HepG2 (cell line): ENCODE data around the gene MPIG6B. TPM values are rescaled to one million over a fixed set of nuclear protein-coding genes. Genes with fewer than 3 reads are reported as not detected.

ENCODE experiments used
- ELF3 ChIP-seq: IDR thresholded peaks from 2 replicates; pipeline ENCODE4 v1.6.1; 2016; ENCODE audit warnings: missing genetic modification reagents, missing compliant biosample characterization
- EP300 ChIP-seq, 3 experiments: sonication (generic) in 1 of 3; formaldehyde crosslinking in 1 of 3; IDR thresholded peaks; 2 replicates each; pipeline versions ENCODE4 v1.5.1 to v1.6.1; 2011 to 2020; ENCODE audit warnings: low read depth in 2 of 3, low read length in 2 of 3, borderline replicate concordance in 1 of 3, improper control_type of control experiment in 1 of 3, mild to moderate bottlenecking in 1 of 3, missing genetic modification reagents in 1 of 3, moderate library complexity in 1 of 3
- FOXK2 ChIP-seq: fragments of 450-650 bp; IDR thresholded peaks from 2 replicates; pipeline ENCODE4 v1.6.1; 2016
- HMGA1 ChIP-seq: sonication (generic); formaldehyde crosslinking; conservative IDR thresholded peaks from 2 replicates; pipeline ENCODE4 v1.4.0; 2020; ENCODE audit warnings: missing genetic modification reagents
- MAFF ChIP-seq: IDR thresholded peaks from 2 replicates; pipeline ENCODE4 v1.6.1; 2011; ENCODE audit warnings: low read depth, low read length, improper control_type of control experiment
- PHF8 ChIP-seq: sonication (generic); formaldehyde crosslinking; IDR thresholded peaks from 2 replicates; pipeline ENCODE4 v1.5.0; 2020; ENCODE audit warnings: missing genetic modification reagents
- POLR2G ChIP-seq: fragments of 200-400 bp; formaldehyde crosslinking; IDR thresholded peaks from 2 replicates; pipeline ENCODE4 v1.6.1; 2018; ENCODE audit warnings: mild to moderate bottlenecking, low read depth, low read length, moderate library complexity
- SNRNP70 ChIP-seq: fragments of 200-400 bp; formaldehyde crosslinking; IDR thresholded peaks from 2 replicates; pipeline ENCODE4 v1.6.1; 2017; ENCODE audit warnings: mild to moderate bottlenecking, low read depth, low read length, moderate library complexity
- TOE1 ChIP-seq: sonication (generic); formaldehyde crosslinking; IDR thresholded peaks from 2 replicates; pipeline ENCODE4 v1.4.0; 2020; ENCODE audit warnings: mild to moderate bottlenecking, missing genetic modification reagents
- ZNF225 ChIP-seq: sonication (generic); formaldehyde crosslinking; IDR thresholded peaks from 2 replicates; pipeline ENCODE4 v1.4.0; 2020; ENCODE audit warnings: mild to moderate bottlenecking, missing genetic modification reagents
- ZNF460 ChIP-seq: sonication (generic); formaldehyde crosslinking; IDR thresholded peaks from 2 replicates; pipeline ENCODE4 v1.5.1; 2020; ENCODE audit warnings: missing genetic modification reagents, mild to moderate bottlenecking, borderline replicate concordance
- ZNF605 ChIP-seq: sonication (generic); formaldehyde crosslinking; IDR thresholded peaks from 2 replicates; pipeline ENCODE4 v1.8.0; 2022; ENCODE audit warnings: mild to moderate bottlenecking, missing genetic modification reagents
- ZNF724P ChIP-seq: sonication (generic); formaldehyde crosslinking; IDR thresholded peaks from 2 replicates; pipeline ENCODE4 v1.8.0; 2022; ENCODE audit warnings: missing genetic modification reagents, borderline replicate concordance
- polyA plus RNA-seq, 8 experiments: library from polyadenylated mRNA; depleted of rRNA in 3 of 8; stranded (reverse) in 7 of 8; unstranded in 1 of 8; fragments of >200 nt; fragmentation: Illumina TruSeq in 4 of 8; extraction: Trizol in 4 of 8; gene quantifications; 2 replicates each; pipeline versions ENCODE4 v1.2.1 to v1.2.3, GENCODE V29; 2011 to 2016; ENCODE audit warnings: low read depth in 4 of 8, missing spikeins in 1 of 8, mixed read lengths in 1 of 8; ENCODE audit not compliant: insufficient read depth in 1 of 8
- total RNA-seq, 5 experiments: library from RNA; depleted of rRNA; stranded (reverse); fragments of >200 nt; fragmentation: Illumina TruSeq; extraction: Trizol; gene quantifications; 2 replicates each; pipeline ENCODE4 v1.2.3, GENCODE V29; 2016; ENCODE audit warnings: low read depth in 1 of 5
- TF ChIP-seq, protein P1 (sequence below): sonication (generic); formaldehyde crosslinking; IDR thresholded peaks from 2 replicates; pipeline ENCODE4 v1.4.0; 2020; ENCODE audit warnings: missing genetic modification reagents, mild to moderate bottlenecking, borderline replicate concordance
- TF ChIP-seq, protein P2 (sequence below): sonication (generic); formaldehyde crosslinking; IDR thresholded peaks from 2 replicates; pipeline ENCODE4 v1.5.0; 2020; ENCODE audit warnings: mild to moderate bottlenecking, missing genetic modification reagents, moderate library complexity
- TF ChIP-seq, protein P3 (sequence below): fragments of 450-650 bp; IDR thresholded peaks from 2 replicates; pipeline ENCODE4 v1.6.1; 2016
- TF ChIP-seq, protein P4 (sequence below): sonication (generic); formaldehyde crosslinking; IDR thresholded peaks from 2 replicates; pipeline ENCODE4 v1.5.0; 2020; ENCODE audit warnings: mild to moderate bottlenecking, missing genetic modification reagents

The MPIG6B gene
- total and polyA plus RNA-seq, 2 of the 13 experiments (the other 11 are each of a cell fraction or from before 2014, with no cell fraction given), result not detected

DNA sequence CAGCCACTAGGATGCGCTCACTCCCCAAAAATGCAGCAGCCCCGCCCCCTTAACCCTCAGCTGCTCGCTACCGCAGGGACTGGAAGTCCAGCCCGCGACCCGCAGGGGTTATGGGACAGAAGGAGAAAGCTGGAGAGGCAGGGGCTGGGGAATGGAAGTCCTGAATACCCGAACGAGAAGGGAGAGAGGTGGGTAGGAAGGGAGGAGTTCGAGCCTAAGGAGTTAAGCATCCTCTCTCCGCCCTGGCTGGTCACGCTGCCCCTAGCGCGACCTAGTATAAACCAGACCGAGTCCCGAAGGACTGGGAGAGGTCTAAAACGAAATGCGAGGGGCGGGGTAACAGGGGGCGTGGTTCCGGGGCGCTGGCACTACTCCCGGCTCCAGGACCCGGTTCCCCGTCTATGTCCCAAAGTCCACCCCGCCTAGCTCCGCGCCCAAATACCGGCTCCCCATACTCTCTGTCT lies 6.4 kb downstream of the MPIG6B start (continued):
- TF ChIP-seq ZNF225 (CRISPR knock-in tag), result no peak
- no peak for TF ChIP-seq SNRNP70
- no peak for TF ChIP-seq MAFF
- TF ChIP-seq HMGA1 (CRISPR knock-in tag), result no peak
- TF ChIP-seq ZNF460, result no peak; the same call in 1 of the 2 replicates
- peak; percentile 91 for TF ChIP-seq ZNF605 (CRISPR knock-in tag)
- TF ChIP-seq, protein P1, sequence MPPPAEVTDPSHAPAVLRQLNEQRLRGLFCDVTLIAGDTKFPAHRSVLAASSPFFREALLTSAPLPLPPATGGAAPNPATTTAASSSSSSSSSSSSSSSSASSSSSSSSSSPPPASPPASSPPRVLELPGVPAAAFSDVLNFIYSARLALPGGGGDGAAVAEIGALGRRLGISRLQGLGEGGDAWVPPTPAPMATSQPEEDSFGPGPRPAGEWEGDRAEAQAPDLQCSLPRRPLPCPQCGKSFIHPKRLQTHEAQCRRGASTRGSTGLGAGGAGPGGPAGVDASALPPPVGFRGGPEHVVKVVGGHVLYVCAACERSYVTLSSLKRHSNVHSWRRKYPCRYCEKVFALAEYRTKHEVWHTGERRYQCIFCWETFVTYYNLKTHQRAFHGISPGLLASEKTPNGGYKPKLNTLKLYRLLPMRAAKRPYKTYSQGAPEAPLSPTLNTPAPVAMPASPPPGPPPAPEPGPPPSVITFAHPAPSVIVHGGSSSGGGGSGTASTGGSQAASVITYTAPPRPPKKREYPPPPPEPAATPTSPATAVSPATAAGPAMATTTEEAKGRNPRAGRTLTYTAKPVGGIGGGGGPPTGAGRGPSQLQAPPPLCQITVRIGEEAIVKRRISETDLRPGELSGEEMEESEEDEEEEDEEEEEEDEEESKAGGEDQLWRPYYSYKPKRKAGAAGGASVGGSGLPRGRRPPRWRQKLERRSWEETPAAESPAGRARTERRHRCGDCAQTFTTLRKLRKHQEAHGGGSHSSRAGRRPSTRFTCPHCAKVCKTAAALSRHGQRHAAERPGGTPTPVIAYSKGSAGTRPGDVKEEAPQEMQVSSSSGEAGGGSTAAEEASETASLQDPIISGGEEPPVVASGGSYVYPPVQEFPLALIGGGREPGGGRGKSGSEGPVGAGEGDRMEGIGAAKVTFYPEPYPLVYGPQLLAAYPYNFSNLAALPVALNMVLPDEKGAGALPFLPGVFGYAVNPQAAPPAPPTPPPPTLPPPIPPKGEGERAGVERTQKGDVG (CRISPR knock-in tag), result no peak; the same call in 1 of the 2 replicates
- TF ChIP-seq, protein P2, sequence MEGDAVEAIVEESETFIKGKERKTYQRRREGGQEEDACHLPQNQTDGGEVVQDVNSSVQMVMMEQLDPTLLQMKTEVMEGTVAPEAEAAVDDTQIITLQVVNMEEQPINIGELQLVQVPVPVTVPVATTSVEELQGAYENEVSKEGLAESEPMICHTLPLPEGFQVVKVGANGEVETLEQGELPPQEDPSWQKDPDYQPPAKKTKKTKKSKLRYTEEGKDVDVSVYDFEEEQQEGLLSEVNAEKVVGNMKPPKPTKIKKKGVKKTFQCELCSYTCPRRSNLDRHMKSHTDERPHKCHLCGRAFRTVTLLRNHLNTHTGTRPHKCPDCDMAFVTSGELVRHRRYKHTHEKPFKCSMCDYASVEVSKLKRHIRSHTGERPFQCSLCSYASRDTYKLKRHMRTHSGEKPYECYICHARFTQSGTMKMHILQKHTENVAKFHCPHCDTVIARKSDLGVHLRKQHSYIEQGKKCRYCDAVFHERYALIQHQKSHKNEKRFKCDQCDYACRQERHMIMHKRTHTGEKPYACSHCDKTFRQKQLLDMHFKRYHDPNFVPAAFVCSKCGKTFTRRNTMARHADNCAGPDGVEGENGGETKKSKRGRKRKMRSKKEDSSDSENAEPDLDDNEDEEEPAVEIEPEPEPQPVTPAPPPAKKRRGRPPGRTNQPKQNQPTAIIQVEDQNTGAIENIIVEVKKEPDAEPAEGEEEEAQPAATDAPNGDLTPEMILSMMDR, result peak; percentile 96
- TF ChIP-seq POLR2G, result no peak
- 0 out of 4 replicates have a peak, but pooled peaks of 1 of the 2 experiments have one; percentile 4 for TF ChIP-seq EP300 (IDR thresholded peaks at IDR 0.05; ENCODE audit: low read depth in 2 of 2, low read length in 2 of 2)
- TF ChIP-seq EP300 (CRISPR knock-in tag; IDR thresholded peaks at IDR 0.05; ENCODE audit: borderline replicate concordance), result no peak
- 0 out of 2 replicates have a peak, but pooled peaks have one; percentile 50 for TF ChIP-seq TOE1
- TF ChIP-seq PHF8 (CRISPR knock-in tag), result peak; percentile 58
- TF ChIP-seq, protein P3, sequence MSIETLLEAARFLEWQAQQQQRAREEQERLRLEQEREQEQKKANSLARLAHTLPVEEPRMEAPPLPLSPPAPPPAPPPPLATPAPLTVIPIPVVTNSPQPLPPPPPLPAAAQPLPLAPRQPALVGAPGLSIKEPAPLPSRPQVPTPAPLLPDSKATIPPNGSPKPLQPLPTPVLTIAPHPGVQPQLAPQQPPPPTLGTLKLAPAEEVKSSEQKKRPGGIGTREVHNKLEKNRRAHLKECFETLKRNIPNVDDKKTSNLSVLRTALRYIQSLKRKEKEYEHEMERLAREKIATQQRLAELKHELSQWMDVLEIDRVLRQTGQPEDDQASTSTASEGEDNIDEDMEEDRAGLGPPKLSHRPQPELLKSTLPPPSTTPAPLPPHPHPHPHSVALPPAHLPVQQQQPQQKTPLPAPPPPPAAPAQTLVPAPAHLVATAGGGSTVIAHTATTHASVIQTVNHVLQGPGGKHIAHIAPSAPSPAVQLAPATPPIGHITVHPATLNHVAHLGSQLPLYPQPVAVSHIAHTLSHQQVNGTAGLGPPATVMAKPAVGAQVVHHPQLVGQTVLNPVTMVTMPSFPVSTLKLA, result peak; percentile 5; the same call in 1 of the 2 replicates
- TF ChIP-seq ZNF724P, result no peak
- no peak for TF ChIP-seq FOXK2
- no peak; the same call in 1 of the 2 replicates for TF ChIP-seq ELF3
- TF ChIP-seq, protein P4, sequence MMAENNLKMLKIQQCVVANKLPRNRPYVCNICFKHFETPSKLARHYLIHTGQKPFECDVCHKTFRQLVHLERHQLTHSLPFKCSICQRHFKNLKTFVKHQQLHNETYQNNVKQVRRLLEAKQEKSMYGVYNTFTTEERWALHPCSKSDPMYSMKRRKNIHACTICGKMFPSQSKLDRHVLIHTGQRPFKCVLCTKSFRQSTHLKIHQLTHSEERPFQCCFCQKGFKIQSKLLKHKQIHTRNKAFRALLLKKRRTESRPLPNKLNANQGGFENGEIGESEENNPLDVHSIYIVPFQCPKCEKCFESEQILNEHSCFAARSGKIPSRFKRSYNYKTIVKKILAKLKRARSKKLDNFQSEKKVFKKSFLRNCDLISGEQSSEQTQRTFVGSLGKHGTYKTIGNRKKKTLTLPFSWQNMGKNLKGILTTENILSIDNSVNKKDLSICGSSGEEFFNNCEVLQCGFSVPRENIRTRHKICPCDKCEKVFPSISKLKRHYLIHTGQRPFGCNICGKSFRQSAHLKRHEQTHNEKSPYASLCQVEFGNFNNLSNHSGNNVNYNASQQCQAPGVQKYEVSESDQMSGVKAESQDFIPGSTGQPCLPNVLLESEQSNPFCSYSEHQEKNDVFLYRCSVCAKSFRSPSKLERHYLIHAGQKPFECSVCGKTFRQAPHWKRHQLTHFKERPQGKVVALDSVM, result 0 out of 2 replicates have a peak, but pooled peaks have one; percentile 56
